IMR-90 (cell line): ENCODE results near the gene FAXC. TPM values are rescaled to one million over a fixed set of nuclear protein-coding genes. Genes with fewer than 3 reads are reported as not detected.

ENCODE experiments used
- ATAC-seq: fragments of 200-7000 bp; cut with Tn5 transposase; 2 replicates; pipeline ENCODE4 v1.9.1; 2020; ENCODE audit warnings: low read depth, mild to moderate bottlenecking, moderate library complexity
- BruUV-seq: library from RNA; stranded (reverse); fragments of 400-500 nt; replicated peaks from 2 replicates; lab custom pipeline; 2021; lab: Mats Ljungman, UMichigan
- CTCF ChIA-PET: fragments of 300-600 bp; formaldehyde crosslinking; extraction: SDS; loops from one replicate; lab custom pipeline; 2021; ENCODE audit warnings: antibody characterized with exemption; lab: Yijun Ruan, JAX
- POLR2A ChIA-PET: fragments of 300-600 bp; sonication (Branson Sonifier 250); formaldehyde crosslinking; loops from one replicate; lab custom pipeline; 2022; ENCODE audit warnings: antibody characterized with exemption; ENCODE audit not compliant: unreplicated experiment; lab: Charles Lee
- DNase-seq: peaks from one replicate; pipeline ENCODE4 v3.0.0; 2013
- H2AFZ ChIP-seq: replicated peaks from 2 replicates; pipeline ENCODE3; 2013; ENCODE audit warnings: low read length, mild to moderate bottlenecking; ENCODE audit not compliant: poor library complexity
- H2AK5ac ChIP-seq: 2 replicates; pipeline ENCODE4 v1.6.1; 2013; ENCODE audit warnings: low read depth, low read length, inconsistent platforms
- H2AK9ac ChIP-seq: replicated peaks from 2 replicates; pipeline ENCODE3; 2013; ENCODE audit warnings: mild to moderate bottlenecking, low read depth, low read length, moderate library complexity; ENCODE audit not compliant: poor library complexity
- H2BK120ac ChIP-seq: 2 replicates; pipeline ENCODE4 v1.6.1; 2013; ENCODE audit warnings: low read depth, low read length, inconsistent platforms
- H2BK15ac ChIP-seq: 3 replicates; pipeline ENCODE4 v1.6.1; 2013; ENCODE audit warnings: low read depth, low read length, inconsistent platforms
- H2BK20ac ChIP-seq: 2 replicates; pipeline ENCODE4 v1.6.1; 2013; ENCODE audit warnings: low read depth, mild to moderate bottlenecking, inconsistent platforms, low read length, moderate library complexity
- H2BK5ac ChIP-seq: 2 replicates; pipeline ENCODE4 v1.6.1; 2013; ENCODE audit warnings: mild to moderate bottlenecking, low read depth, low read length, inconsistent platforms; ENCODE audit not compliant: poor library complexity, severe bottlenecking
- H3K14ac ChIP-seq: replicated peaks from 2 replicates; pipeline ENCODE4 v1.6.1; 2013; ENCODE audit warnings: low read depth, low read length, inconsistent platforms
- H3K18ac ChIP-seq: 2 replicates; pipeline ENCODE4 v1.6.1; 2013; ENCODE audit warnings: low read depth, low read length, control low read depth
- H3K23ac ChIP-seq: 2 replicates; pipeline ENCODE4 v1.6.1; 2013; ENCODE audit warnings: low read depth, low read length, inconsistent platforms
- H3K27ac ChIP-seq: 2 replicates; pipeline ENCODE4 v1.5.1; 2013; ENCODE audit warnings: mild to moderate bottlenecking, control low read depth, low read length; ENCODE audit not compliant: insufficient read depth
- H3K27me3 ChIP-seq: 2 replicates; pipeline ENCODE4 v1.6.1; 2013; ENCODE audit warnings: low read length; ENCODE audit not compliant: control insufficient read depth, insufficient read depth
- H3K36me3 ChIP-seq: 2 replicates; pipeline ENCODE4 v1.6.1; 2013; ENCODE audit warnings: low read length, mixed read lengths; ENCODE audit not compliant: control insufficient read depth, insufficient read depth
- H3K4ac ChIP-seq: 2 replicates; pipeline ENCODE4 v1.6.1; 2013; ENCODE audit warnings: low read depth, low read length, inconsistent platforms
- H3K4me1 ChIP-seq: 2 replicates; pipeline ENCODE4 v1.6.1; 2013; ENCODE audit warnings: low read length, mixed read lengths; ENCODE audit not compliant: control insufficient read depth, insufficient read depth
- H3K4me2 ChIP-seq: 2 replicates; pipeline ENCODE4 v1.6.1; 2013; ENCODE audit warnings: low read depth, mild to moderate bottlenecking, control low read depth, low read length, moderate library complexity
- H3K4me3 ChIP-seq: 2 replicates; pipeline ENCODE4 v1.5.1; 2013; ENCODE audit warnings: low read depth, mild to moderate bottlenecking, control low read depth, low read length, moderate library complexity; ENCODE audit not compliant: insufficient read depth
- H3K56ac ChIP-seq: 2 replicates; pipeline ENCODE4 v1.6.1; 2013; ENCODE audit warnings: low read length, inconsistent platforms; ENCODE audit not compliant: insufficient read depth; ENCODE audit errors: extremely low read depth
- H3K79me1 ChIP-seq, 2 experiments: 2 replicates each; pipeline ENCODE4 v1.6.1; 2013; ENCODE audit warnings: low read length in 2 of 2, inconsistent platforms in 1 of 2, low read depth in 1 of 2
- H3K9ac ChIP-seq: 2 replicates; pipeline ENCODE4 v1.6.1; 2013; ENCODE audit warnings: low read depth, low read length, control low read depth
- H3K9me1 ChIP-seq: 2 replicates; pipeline ENCODE4 v1.6.1; 2013; ENCODE audit warnings: low read length, inconsistent platforms; ENCODE audit not compliant: insufficient read depth
- H3K9me3 ChIP-seq: 2 replicates; pipeline ENCODE4 v1.6.1; 2013; ENCODE audit warnings: low read length; ENCODE audit not compliant: control insufficient read depth, insufficient read depth
- H4K20me1 ChIP-seq: 2 replicates; pipeline ENCODE4 v1.6.1; 2013; ENCODE audit warnings: low read length, inconsistent platforms; ENCODE audit not compliant: insufficient read depth
- H4K5ac ChIP-seq: 2 replicates; pipeline ENCODE4 v1.6.1; 2013; ENCODE audit warnings: mild to moderate bottlenecking, low read depth, low read length, control low read depth
- H4K8ac ChIP-seq, 2 experiments: 2 replicates each; pipeline ENCODE4 v1.6.1; 2013; ENCODE audit warnings: low read depth in 2 of 2, low read length in 2 of 2, control low read depth in 1 of 2, inconsistent platforms in 1 of 2
- H4K91ac ChIP-seq: 2 replicates; pipeline ENCODE4 v1.6.1; 2013; ENCODE audit warnings: low read depth, low read length, inconsistent platforms; ENCODE audit not compliant: insufficient read depth
- BHLHE40 ChIP-seq: fragments of 150-350 bp; IDR thresholded peaks from 2 replicates; pipeline ENCODE4 v1.6.1; 2016; ENCODE audit warnings: mild to moderate bottlenecking, low read depth, low read length
- CEBPB ChIP-seq: IDR thresholded peaks from 2 replicates; pipeline ENCODE4 v1.6.1; 2012; ENCODE audit warnings: low read depth, low read length, improper control_type of control experiment
- CHD1 ChIP-seq: IDR thresholded peaks from 2 replicates; pipeline ENCODE4 v1.6.1; 2012; ENCODE audit warnings: low read depth, low read length, improper control_type of control experiment
- MAFK ChIP-seq: IDR thresholded peaks from 2 replicates; pipeline ENCODE4 v1.6.1; 2012; ENCODE audit warnings: low read depth, low read length, improper control_type of control experiment
- MAZ ChIP-seq: IDR thresholded peaks from 2 replicates; pipeline ENCODE4 v1.6.1; 2012; ENCODE audit warnings: low read depth, mild to moderate bottlenecking, low read length, improper control_type of control experiment, moderate library complexity, borderline replicate concordance
- MXI1 ChIP-seq: IDR thresholded peaks from 2 replicates; pipeline ENCODE4 v1.6.1; 2012; ENCODE audit warnings: low read depth, mild to moderate bottlenecking, low read length, moderate library complexity, borderline replicate concordance
- NFE2L2 ChIP-seq: fragments of 150-350 bp; IDR thresholded peaks from 2 replicates; pipeline ENCODE4 v1.6.1; 2016; ENCODE audit warnings: low read depth, mild to moderate bottlenecking, low read length
- POLR2A ChIP-seq: IDR thresholded peaks from 2 replicates; pipeline ENCODE4 v1.6.1; 2012; ENCODE audit warnings: mild to moderate bottlenecking, low read depth, low read length
- RAD21 ChIP-seq: IDR thresholded peaks from 2 replicates; pipeline ENCODE4 v1.6.1; 2012; ENCODE audit warnings: low read length, improper control_type of control experiment
- RFX5 ChIP-seq: IDR thresholded peaks from 2 replicates; pipeline ENCODE4 v1.8.0; 2012; ENCODE audit warnings: low read depth, mild to moderate bottlenecking, low read length, moderate library complexity
- WGBS, 2 experiments: methylation state at CpG; one replicate each; pipeline versions ENCODE4 v1.1.5 to v1.1.7; 2013; ENCODE audit warnings: missing lambda C conversion rate in 2 of 2; ENCODE audit not compliant: insufficient read length in 1 of 2; ENCODE audit errors: extremely low coverage in 2 of 2; 5-methylcytosine and 5-hydroxymethylcytosine counted together
- dilution Hi-C: fragments of 300-500 bp; cut with HindIII; formaldehyde crosslinking; loops from one replicate; pipeline ENCODE4 v1.14.3; 2018; ENCODE audit warnings: low sequenced_read_pairs; ENCODE audit not compliant: unreplicated experiment
- in situ Hi-C: fragments of 300-500 bp; cut with MboI; formaldehyde crosslinking; loops from 3 replicates; pipeline ENCODE4 v1.14.3; 2019; ENCODE audit warnings: low sequenced_read_pairs, inconsistent platforms, mixed read lengths
- intact Hi-C: fragments of 100-400 bp; cut with micrococcal nuclease; formaldehyde crosslinking; loops from 2 replicates; pipeline ENCODE4 v1.10.0; 2022
- polyA plus RNA-seq, 3 experiments: library from polyadenylated mRNA; depleted of rRNA; stranded (reverse); fragments of >200 nt; gene quantifications; 2 replicates each; pipeline ENCODE4 v1.2.3, GENCODE V29; 2012; ENCODE audit warnings: low replicate concordance in 1 of 3
- total RNA-seq: library from RNA; depleted of rRNA; stranded (reverse); fragments of >200 nt; gene quantifications from 2 replicates; pipeline ENCODE4 v1.2.3, GENCODE V29; 2012
- TF ChIP-seq, protein P1 (sequence below): fragments of 150-350 bp; IDR thresholded peaks from 2 replicates; pipeline ENCODE4 v1.6.1; 2017; ENCODE audit warnings: mild to moderate bottlenecking, antibody characterized with exemption, low read length, low read depth
- TF ChIP-seq, protein P2 (sequence below): conservative IDR thresholded peaks from 2 replicates; pipeline ENCODE4 v1.5.1; 2012; ENCODE audit warnings: mild to moderate bottlenecking, low read depth, low read length, improper control_type of control experiment
- TF ChIP-seq, protein P3 (sequence below): fragments of 150-350 bp; IDR thresholded peaks from 2 replicates; pipeline ENCODE4 v1.6.1; 2016; ENCODE audit warnings: low read depth, mild to moderate bottlenecking, low read length, moderate library complexity, borderline replicate concordance

Gene FAXC
- total and polyA plus RNA-seq, 2 of the 4 experiments (the other 2 are of a cell fraction): 1.1 to 2.7 TPM

DNA sequence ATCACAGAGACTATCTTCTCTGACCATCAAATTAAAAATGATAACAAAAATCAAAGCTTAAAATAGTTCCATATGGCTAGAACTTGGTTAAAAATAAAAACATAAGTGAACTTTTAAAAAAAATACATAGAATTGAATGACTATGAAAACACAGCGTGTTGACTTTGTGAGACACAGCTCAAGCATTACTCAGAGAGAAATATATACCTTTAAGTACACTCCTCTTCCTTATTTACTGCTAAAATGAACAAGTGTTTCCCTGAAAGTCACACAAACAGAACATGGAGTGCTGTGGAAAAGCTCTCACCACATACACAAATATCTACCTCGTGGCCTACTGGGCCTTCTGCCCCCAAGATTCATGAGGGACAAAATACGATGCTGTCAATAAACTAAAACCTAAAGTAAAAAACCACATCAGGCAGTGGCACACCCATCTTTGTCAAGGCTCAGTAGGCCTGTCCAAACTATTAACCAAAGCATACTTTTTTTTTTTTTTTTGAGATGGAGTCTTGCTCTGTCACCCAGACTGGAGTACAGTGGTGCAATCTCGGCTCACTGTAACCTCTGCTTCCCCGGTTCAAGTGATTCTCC lies 7.5 kb downstream of the FAXC start:
- dilution Hi-C loops: no loop called here
- no peak overlapping the region for H3K4ac ChIP-seq

More for the DNA sequence above, 7.5 kb downstream of the FAXC start:
- Histone ChIP-seq H3K4me2 (no peak overlapping the region), H4K91ac (no peak overlapping the region), H3K36me3 (no peaks in the 10 kb centered on the region; the same call in 1 of the 2 replicates), H3K56ac (no peak overlapping the region), H2BK15ac (no peak overlapping the region), H3K79me1 (no peaks in the 10 kb centered on the region), H2AK5ac (no peak overlapping the region), H3K9me3 (no peaks in the 10 kb centered on the region), H4K8ac (no peak overlapping the region), H4K20me1 (no peaks in the 10 kb centered on the region), H2AFZ (no peak overlapping the region), H3K4me1 (peaks cover 3% of the 10 kb centered on the region; the same call in 1 of the 2 replicates), H2BK120ac (no peak overlapping the region), H3K18ac (no peak overlapping the region), H4K5ac (no peak overlapping the region), H3K9me1 (peaks cover 6% of the 10 kb centered on the region; the same call in 1 of the 2 replicates), H2BK5ac (no peak overlapping the region), H3K27me3 (no peaks in the 10 kb centered on the region), H3K4me3 (no peak overlapping the region), H3K9ac (no peak overlapping the region), H2BK20ac (no peak overlapping the region), H3K23ac (no peak overlapping the region), H2AK9ac (no peak overlapping the region), H3K27ac (no peak overlapping the region), H3K14ac (no peak overlapping the region)
- intact Hi-C loops (no loop called here), in situ Hi-C loops (no loop called here)
- BruUV-seq: no TSS peak
- ATAC-seq: no peak
- POLR2A ChIA-PET: no interaction called here
- DNase-seq: no peak
- CTCF ChIA-PET: interaction anchor here (1.1 to 2.6 kb wide), 2 partner anchors 12 to 84 kb away, joined by 3 to 11 read pairs; no protein-coding TSS in a partner anchor
- TF ChIP-seq POLR2A (no peak), RFX5 (no peak), MAZ (no peak), BHLHE40 (no peak), NFE2L2 (no peak), MXI1 (no peak), MAFK (no peak), RAD21 (no peak), CHD1 (no peak), CEBPB (no peak)
- TF ChIP-seq, protein P1, sequence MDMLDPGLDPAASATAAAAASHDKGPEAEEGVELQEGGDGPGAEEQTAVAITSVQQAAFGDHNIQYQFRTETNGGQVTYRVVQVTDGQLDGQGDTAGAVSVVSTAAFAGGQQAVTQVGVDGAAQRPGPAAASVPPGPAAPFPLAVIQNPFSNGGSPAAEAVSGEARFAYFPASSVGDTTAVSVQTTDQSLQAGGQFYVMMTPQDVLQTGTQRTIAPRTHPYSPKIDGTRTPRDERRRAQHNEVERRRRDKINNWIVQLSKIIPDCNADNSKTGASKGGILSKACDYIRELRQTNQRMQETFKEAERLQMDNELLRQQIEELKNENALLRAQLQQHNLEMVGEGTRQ: no peak
- TF ChIP-seq, protein P2, sequence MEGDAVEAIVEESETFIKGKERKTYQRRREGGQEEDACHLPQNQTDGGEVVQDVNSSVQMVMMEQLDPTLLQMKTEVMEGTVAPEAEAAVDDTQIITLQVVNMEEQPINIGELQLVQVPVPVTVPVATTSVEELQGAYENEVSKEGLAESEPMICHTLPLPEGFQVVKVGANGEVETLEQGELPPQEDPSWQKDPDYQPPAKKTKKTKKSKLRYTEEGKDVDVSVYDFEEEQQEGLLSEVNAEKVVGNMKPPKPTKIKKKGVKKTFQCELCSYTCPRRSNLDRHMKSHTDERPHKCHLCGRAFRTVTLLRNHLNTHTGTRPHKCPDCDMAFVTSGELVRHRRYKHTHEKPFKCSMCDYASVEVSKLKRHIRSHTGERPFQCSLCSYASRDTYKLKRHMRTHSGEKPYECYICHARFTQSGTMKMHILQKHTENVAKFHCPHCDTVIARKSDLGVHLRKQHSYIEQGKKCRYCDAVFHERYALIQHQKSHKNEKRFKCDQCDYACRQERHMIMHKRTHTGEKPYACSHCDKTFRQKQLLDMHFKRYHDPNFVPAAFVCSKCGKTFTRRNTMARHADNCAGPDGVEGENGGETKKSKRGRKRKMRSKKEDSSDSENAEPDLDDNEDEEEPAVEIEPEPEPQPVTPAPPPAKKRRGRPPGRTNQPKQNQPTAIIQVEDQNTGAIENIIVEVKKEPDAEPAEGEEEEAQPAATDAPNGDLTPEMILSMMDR: no peak
- TF ChIP-seq, protein P3, sequence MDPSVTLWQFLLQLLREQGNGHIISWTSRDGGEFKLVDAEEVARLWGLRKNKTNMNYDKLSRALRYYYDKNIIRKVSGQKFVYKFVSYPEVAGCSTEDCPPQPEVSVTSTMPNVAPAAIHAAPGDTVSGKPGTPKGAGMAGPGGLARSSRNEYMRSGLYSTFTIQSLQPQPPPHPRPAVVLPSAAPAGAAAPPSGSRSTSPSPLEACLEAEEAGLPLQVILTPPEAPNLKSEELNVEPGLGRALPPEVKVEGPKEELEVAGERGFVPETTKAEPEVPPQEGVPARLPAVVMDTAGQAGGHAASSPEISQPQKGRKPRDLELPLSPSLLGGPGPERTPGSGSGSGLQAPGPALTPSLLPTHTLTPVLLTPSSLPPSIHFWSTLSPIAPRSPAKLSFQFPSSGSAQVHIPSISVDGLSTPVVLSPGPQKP: no peak
- WGBS, 2 experiments: 80% methylated on average over 2 of the region's 5 CpGs; no CpG with 5 or more reads in 1 of the 2 experiments
